Calu3 (cell line): ENCODE measurements around the gene MS4A1. TPM values are rescaled to one million over a fixed set of nuclear protein-coding genes. Genes with fewer than 3 reads are reported as not detected.
"Not testable (repeated sequence)": the region's sequence is repeated elsewhere in the genome, so short reads cannot be mapped to it uniquely, and the experiment has no call there.

Source experiments
- BruUV-seq: library from RNA; stranded (reverse); fragments of 400-500 nt; replicated peaks from 2 replicates; lab custom pipeline; 2021; lab: Mats Ljungman, UMichigan
- CTCF ChIA-PET: fragments of 300-600 bp; sonication (Branson Sonifier 250); formaldehyde crosslinking; loops from one replicate; lab custom pipeline; 2022; ENCODE audit warnings: antibody characterized with exemption; lab: Charles Lee
- DNase-seq: peaks from one replicate; pipeline ENCODE4 v3.0.0; 2022
- H3K27ac Mint-ChIP-seq: one replicate; pipeline ENCODE4 v1.8.0; 2022; ENCODE audit warnings: mixed read lengths; ENCODE audit not compliant: unreplicated experiment
- H3K27me3 Mint-ChIP-seq: one replicate; pipeline ENCODE4 v1.8.0; 2022; ENCODE audit warnings: mixed read lengths; ENCODE audit not compliant: unreplicated experiment
- H3K36me3 Mint-ChIP-seq: one replicate; pipeline ENCODE4 v1.8.0; 2022; ENCODE audit warnings: mild to moderate bottlenecking, moderate library complexity, mixed read lengths; ENCODE audit not compliant: insufficient read depth, unreplicated experiment
- H3K4me1 Mint-ChIP-seq: one replicate; pipeline ENCODE4 v1.8.0; 2022; ENCODE audit warnings: mild to moderate bottlenecking, low read depth, mixed read lengths; ENCODE audit not compliant: unreplicated experiment
- H3K4me3 Mint-ChIP-seq: one replicate; pipeline ENCODE4 v1.8.0; 2022; ENCODE audit warnings: mild to moderate bottlenecking, low read depth, moderate library complexity, mixed read lengths; ENCODE audit not compliant: unreplicated experiment
- H3K9me3 Mint-ChIP-seq: one replicate; pipeline ENCODE4 v1.8.0; 2022; ENCODE audit warnings: low read depth, mixed read lengths; ENCODE audit not compliant: unreplicated experiment
- intact Hi-C: fragments of 100-400 bp; cut with micrococcal nuclease; formaldehyde crosslinking; loops from one replicate; pipeline ENCODE4 v1.10.0; 2022; ENCODE audit not compliant: unreplicated experiment
- total RNA-seq: library from RNA; stranded (reverse); gene quantifications from 2 replicates; pipeline ENCODE4 v1.2.3, GENCODE V29; 2022
- TF ChIP-seq, protein P1 (sequence below): fragments of 200-600 bp; IDR thresholded peaks from one replicate; pipeline ENCODE4 v1.8.0; 2022; ENCODE audit warnings: antibody characterized with exemption; ENCODE audit not compliant: unreplicated experiment

MS4A1 gene
- total RNA-seq, 1 experiment from 2014 or later: not detected

DNA sequence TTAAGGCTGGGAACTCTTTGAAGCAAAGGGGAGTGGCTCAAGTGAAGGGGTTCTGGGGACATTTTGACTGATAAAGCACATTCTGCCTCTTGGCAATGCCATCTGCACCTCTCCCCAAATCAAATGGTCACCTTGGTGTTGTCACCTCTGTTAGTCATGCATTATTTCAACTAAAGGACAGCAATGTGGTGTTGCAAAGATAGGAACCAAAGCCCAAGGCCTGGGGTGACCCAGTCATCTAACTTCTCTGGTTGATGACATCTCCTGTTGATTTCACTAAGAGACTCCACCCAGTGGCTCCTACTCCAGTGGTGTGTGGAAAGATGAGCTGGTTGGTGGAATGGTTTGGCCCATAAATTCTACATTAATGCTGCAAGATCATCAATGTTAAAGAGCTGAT is 7.8 kb upstream of the MS4A1 start:
- Mint-ChIP-seq H3K4me1 (no peaks in the 10 kb centered on the region), H3K27me3 (no peaks in the 10 kb centered on the region), H3K9me3 (no peaks in the 10 kb centered on the region), H3K27ac (no peak overlapping the region), H3K4me3 (no peak overlapping the region), H3K36me3 (no peaks in the 10 kb centered on the region)
- intact Hi-C loops: no loop called here
- BruUV-seq: no TSS peak
- DNase-seq: no peak
- TF ChIP-seq, protein P1, sequence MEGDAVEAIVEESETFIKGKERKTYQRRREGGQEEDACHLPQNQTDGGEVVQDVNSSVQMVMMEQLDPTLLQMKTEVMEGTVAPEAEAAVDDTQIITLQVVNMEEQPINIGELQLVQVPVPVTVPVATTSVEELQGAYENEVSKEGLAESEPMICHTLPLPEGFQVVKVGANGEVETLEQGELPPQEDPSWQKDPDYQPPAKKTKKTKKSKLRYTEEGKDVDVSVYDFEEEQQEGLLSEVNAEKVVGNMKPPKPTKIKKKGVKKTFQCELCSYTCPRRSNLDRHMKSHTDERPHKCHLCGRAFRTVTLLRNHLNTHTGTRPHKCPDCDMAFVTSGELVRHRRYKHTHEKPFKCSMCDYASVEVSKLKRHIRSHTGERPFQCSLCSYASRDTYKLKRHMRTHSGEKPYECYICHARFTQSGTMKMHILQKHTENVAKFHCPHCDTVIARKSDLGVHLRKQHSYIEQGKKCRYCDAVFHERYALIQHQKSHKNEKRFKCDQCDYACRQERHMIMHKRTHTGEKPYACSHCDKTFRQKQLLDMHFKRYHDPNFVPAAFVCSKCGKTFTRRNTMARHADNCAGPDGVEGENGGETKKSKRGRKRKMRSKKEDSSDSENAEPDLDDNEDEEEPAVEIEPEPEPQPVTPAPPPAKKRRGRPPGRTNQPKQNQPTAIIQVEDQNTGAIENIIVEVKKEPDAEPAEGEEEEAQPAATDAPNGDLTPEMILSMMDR: no peak
- CTCF ChIA-PET: no interaction called here

DNA sequence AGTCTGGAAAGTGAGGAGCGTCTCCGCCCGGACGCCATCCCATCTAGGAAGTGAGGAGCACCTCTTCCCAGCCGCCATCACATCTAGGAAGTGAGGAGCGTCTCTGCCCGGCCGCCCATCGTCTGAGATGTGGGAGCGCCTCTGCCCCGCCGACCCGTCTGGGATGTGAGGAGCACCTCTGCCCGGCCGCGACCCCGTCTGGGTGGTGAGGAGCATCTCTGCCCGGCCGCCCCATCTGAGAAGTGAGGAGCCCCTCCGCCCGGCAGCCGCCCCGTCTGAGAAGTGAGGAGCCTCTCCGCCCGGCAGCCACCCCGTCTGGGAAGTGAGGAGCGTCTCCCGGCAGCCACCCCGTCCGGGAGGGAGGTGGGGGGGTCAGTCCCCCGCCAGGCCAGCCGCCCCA is 4.5 kb upstream of the MS4A1 start:
- H3K27ac Mint-ChIP-seq, H3K9me3 Mint-ChIP-seq, intact Hi-C loops: not testable (repeated sequence)

DNA sequence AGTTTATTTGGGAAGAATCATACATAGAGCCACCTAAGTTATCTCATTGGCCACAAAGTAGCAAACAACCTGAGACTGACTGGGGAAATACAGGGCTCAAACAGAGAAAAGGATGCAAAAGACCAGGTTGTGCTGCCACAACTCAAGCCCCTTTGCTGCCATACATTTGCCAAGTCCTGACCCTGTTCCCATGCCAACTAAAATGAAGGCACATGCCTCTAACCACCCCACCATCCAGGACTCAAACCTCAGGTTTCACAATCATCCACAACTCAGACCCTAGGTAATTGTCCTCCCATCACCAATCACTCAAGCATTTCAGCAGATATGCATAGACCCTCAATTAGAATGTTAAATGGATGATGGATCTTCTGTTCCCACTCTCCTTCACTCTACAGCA is 1.4 kb upstream of the MS4A1 start:
- H3K4me1 Mint-ChIP-seq: no peaks in the 10 kb centered on the region
- intact Hi-C loops: no loop called here
- no peak for DNase-seq
- no TSS peak for BruUV-seq
- peaks cover 18% of the 10 kb centered on the region for H3K27me3 Mint-ChIP-seq
- H3K9me3 Mint-ChIP-seq: no peaks in the 10 kb centered on the region
- no peaks in the 10 kb centered on the region for H3K36me3 Mint-ChIP-seq
- H3K27ac Mint-ChIP-seq: no peak overlapping the region
- CTCF ChIA-PET: no interaction called here
- TF ChIP-seq, protein P1: no peak
- no peak overlapping the region for H3K4me3 Mint-ChIP-seq

More for the DNA sequence above, 4.5 kb upstream of the MS4A1 start:
- CTCF ChIA-PET, DNase-seq, H3K4me1 Mint-ChIP-seq, H3K4me3 Mint-ChIP-seq, H3K27me3 Mint-ChIP-seq, BruUV-seq, H3K36me3 Mint-ChIP-seq: not testable (repeated sequence)

DNA sequence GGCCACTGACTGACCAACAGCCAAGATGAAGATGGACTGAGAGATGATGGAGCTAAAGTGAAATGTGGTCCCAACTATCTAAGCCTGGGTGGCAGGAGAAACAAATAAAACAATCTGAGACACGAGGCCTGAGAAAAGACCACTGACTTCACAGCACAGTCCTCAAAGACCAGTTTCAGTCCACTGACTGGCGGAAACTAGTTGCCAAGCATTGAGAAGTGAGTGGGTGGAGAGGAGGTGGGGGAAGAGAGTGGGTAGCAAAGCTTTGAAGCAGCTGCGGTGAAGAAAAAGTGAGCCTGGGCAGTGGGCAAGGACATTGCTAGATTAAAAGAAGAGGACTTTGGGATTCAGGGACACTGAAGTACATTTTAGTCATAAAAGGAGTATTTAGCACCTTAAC is 1.9 kb downstream of the MS4A1 start:
- CTCF ChIA-PET: no interaction called here
- Mint-ChIP-seq H3K4me3 (no peak overlapping the region), H3K36me3 (no peaks in the 10 kb centered on the region), H3K4me1 (no peaks in the 10 kb centered on the region), H3K27ac (no peak overlapping the region), H3K27me3 (peaks cover 18% of the 10 kb centered on the region), H3K9me3 (no peaks in the 10 kb centered on the region)
- no TSS peak for BruUV-seq
- DNase-seq: no peak
- TF ChIP-seq, protein P1: no peak
- intact Hi-C loops: no loop called here

DNA sequence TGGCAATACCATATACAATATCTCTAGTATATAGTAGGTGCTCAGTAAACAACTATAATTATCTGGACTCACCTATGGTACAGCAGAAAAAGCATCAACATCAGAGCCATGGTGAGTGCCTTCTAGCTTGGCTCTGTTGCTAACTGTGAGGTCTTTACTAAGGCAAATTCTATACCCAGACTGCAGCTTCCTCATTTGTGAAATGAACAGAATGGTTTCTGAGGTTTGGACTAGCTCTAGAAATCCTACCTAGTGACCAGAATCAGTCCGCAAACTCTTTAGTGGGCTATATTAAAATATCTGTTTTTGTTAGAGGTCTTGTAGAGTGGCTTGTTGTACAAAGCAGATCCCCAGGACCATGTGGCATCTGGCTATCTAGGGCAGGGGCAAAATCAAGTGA is 3.7 kb downstream of the MS4A1 start:
- no peaks in the 10 kb centered on the region for H3K36me3 Mint-ChIP-seq
- no peaks in the 10 kb centered on the region for H3K9me3 Mint-ChIP-seq
- H3K27ac Mint-ChIP-seq: no peak overlapping the region
- no peak for DNase-seq
- CTCF ChIA-PET: interaction anchor here (1.1 kb wide), 1 partner anchor 96 kb away, joined by 3 read pairs; no protein-coding TSS in a partner anchor
- peaks cover 18% of the 10 kb centered on the region for H3K27me3 Mint-ChIP-seq
- no TSS peak for BruUV-seq
- H3K4me3 Mint-ChIP-seq: no peak overlapping the region
- no peaks in the 10 kb centered on the region for H3K4me1 Mint-ChIP-seq
- TF ChIP-seq, protein P1: no peak
- intact Hi-C loops: no loop called here
